H1 (cell line): ENCODE measurements around the gene RPUSD3. TPM values are rescaled to one million over a fixed set of nuclear protein-coding genes. Genes with fewer than 3 reads are reported as not detected.

Source experiments
- CHD7 ChIP-seq: fragments of 300-600 bp; sonication (generic); IDR thresholded peaks from 2 replicates; pipeline ENCODE4 v1.7.1; 2012; ENCODE audit warnings: low read length, moderate library complexity, mild to moderate bottlenecking, inconsistent platforms; ENCODE audit not compliant: insufficient replicate concordance
- CREB1 ChIP-seq: IDR thresholded peaks from 2 replicates; pipeline ENCODE4 v1.6.1; 2012; ENCODE audit warnings: inconsistent platforms
- HDAC6 ChIP-seq: IDR thresholded peaks from one replicate; pipeline ENCODE4 v1.7.1; 2012; ENCODE audit warnings: low read depth, mild to moderate bottlenecking, inconsistent platforms, low read length, moderate library complexity
- MAFK ChIP-seq: IDR thresholded peaks from 2 replicates; pipeline ENCODE4 v1.6.1; 2012; ENCODE audit warnings: low read depth, mild to moderate bottlenecking, improper control_type of control experiment, low read length
- NANOG ChIP-seq: IDR thresholded peaks from 2 replicates; pipeline ENCODE4 v1.6.1; 2011; ENCODE audit warnings: low read length, low read depth, mild to moderate bottlenecking, inconsistent platforms; ENCODE audit not compliant: insufficient read depth, poor library complexity, severe bottlenecking
- RAD21 ChIP-seq, 2 experiments: IDR thresholded peaks in 1 of 2; conservative IDR thresholded peaks in 1 of 2; 2 replicates each; pipeline ENCODE4 v1.6.1; 2011; ENCODE audit warnings: low read depth in 2 of 2, low read length in 2 of 2, improper control_type of control experiment in 1 of 2, inconsistent platforms in 1 of 2, mild to moderate bottlenecking in 1 of 2, moderate library complexity in 1 of 2
- RBBP5 ChIP-seq: IDR thresholded peaks from 2 replicates; pipeline ENCODE4 v1.7.1; 2012; ENCODE audit warnings: low read depth, mild to moderate bottlenecking, inconsistent platforms, low read length, moderate library complexity, borderline replicate concordance
- SP4 ChIP-seq: IDR thresholded peaks from 2 replicates; pipeline ENCODE4 v1.6.1; 2012; ENCODE audit warnings: low read length, inconsistent platforms
- TAF1 ChIP-seq: IDR thresholded peaks from 2 replicates; pipeline ENCODE4 v1.6.1; 2011; ENCODE audit warnings: mild to moderate bottlenecking, low read depth, low read length
- polyA plus RNA-seq, 7 experiments: library from polyadenylated mRNA; depleted of rRNA in 3 of 7; stranded (reverse) in 5 of 7; unstranded in 2 of 7; fragments of >200 nt in 5 of 7; fragments of 200-250 nt in 2 of 7; gene quantifications; 1 replicate in 5 of 7; 2 replicates in 1 of 7; 4 replicates in 1 of 7; pipeline versions ENCODE4 v1.2.1 to v1.2.3, GENCODE V29; 2011 to 2013; ENCODE audit warnings: missing spikeins in 2 of 7, mixed read lengths in 2 of 7
- total RNA-seq: library from RNA; stranded (reverse); fragmentation: NEBNext Ultra II Directional; extraction: Animal tissue kit (Norgen Biotek cat#: 25700); gene quantifications from 2 replicates; pipeline ENCODE4 v1.2.1, GENCODE V29; 2021
- TF ChIP-seq, protein P1 (sequence below): IDR thresholded peaks from 2 replicates; pipeline ENCODE4 v1.6.1; 2011; ENCODE audit warnings: low read length, improper control_type of control experiment

The RPUSD3 gene
- total and polyA plus RNA-seq, 2 of the 8 experiments (the other 6 are each of a cell fraction or from before 2014, with no cell fraction given): 68.4 to 154 TPM

GRCh38 chr3:9793161-9793781, 50.5 kb downstream of the RPUSD3 start (continued):
- no peak for TF ChIP-seq RBBP5
- no peak for TF ChIP-seq RAD21 (IDR thresholded peaks at IDR 0.05 in 1 of 2, conservative IDR thresholded peaks at IDR 0.05 in 1 of 2; ENCODE audit: low read depth in 2 of 2, low read length in 2 of 2)
- no peak for TF ChIP-seq MAFK
- TF ChIP-seq HDAC6: no peak
- TF ChIP-seq NANOG: no peak
- TF ChIP-seq CREB1: no peak
- TF ChIP-seq TAF1: no peak
- TF ChIP-seq, protein P1, sequence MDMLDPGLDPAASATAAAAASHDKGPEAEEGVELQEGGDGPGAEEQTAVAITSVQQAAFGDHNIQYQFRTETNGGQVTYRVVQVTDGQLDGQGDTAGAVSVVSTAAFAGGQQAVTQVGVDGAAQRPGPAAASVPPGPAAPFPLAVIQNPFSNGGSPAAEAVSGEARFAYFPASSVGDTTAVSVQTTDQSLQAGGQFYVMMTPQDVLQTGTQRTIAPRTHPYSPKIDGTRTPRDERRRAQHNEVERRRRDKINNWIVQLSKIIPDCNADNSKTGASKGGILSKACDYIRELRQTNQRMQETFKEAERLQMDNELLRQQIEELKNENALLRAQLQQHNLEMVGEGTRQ: no peak
- TF ChIP-seq SP4: no peak; the same call in 1 of the 2 replicates
- TF ChIP-seq CHD7: no peak
